H1 (cell line): ENCODE measurements around the gene SPR. TPM values are rescaled to one million over a fixed set of nuclear protein-coding genes. Genes with fewer than 3 reads are reported as not detected.

Experiments used
- CTCF ChIP-seq, 3 experiments: IDR thresholded peaks; 1 replicate in 2 of 3; 2 replicates in 1 of 3; pipeline versions ENCODE4 v1.5.1 to v1.6.1; 2011; ENCODE audit warnings: low read length in 3 of 3, mild to moderate bottlenecking in 3 of 3, inconsistent platforms in 2 of 3, low read depth in 1 of 3, moderate library complexity in 1 of 3; ENCODE audit not compliant: insufficient read depth in 1 of 3; ENCODE audit errors: control extremely low read depth in 1 of 3
- EP300 ChIP-seq, 2 experiments: IDR thresholded peaks; 1 replicate in 1 of 2; 2 replicates in 1 of 2; pipeline ENCODE4 v1.6.1; 2011 to 2012; ENCODE audit warnings: low read depth in 2 of 2, low read length in 2 of 2, mild to moderate bottlenecking in 2 of 2, borderline replicate concordance in 1 of 2, inconsistent platforms in 1 of 2, moderate library complexity in 1 of 2
- EZH2 ChIP-seq: fragments of 200-600 bp; sonication (generic); IDR thresholded peaks from 2 replicates; pipeline ENCODE4 v1.7.1; 2012; ENCODE audit warnings: low read depth, mild to moderate bottlenecking, moderate library complexity, low read length, inconsistent platforms; ENCODE audit not compliant: severe bottlenecking
- FOSL1 ChIP-seq: IDR thresholded peaks from 2 replicates; pipeline ENCODE4 v1.6.1; 2011; ENCODE audit warnings: mild to moderate bottlenecking, low read depth, low read length, moderate library complexity; ENCODE audit not compliant: insufficient read depth
- HDAC2 ChIP-seq, 2 experiments: fragments of 300-600 bp in 1 of 2; sonication (generic) in 1 of 2; IDR thresholded peaks; 2 replicates each; pipeline ENCODE4 v1.6.1; 2011 to 2012; ENCODE audit warnings: low read depth in 2 of 2, low read length in 2 of 2, mild to moderate bottlenecking in 2 of 2, moderate library complexity in 2 of 2, borderline replicate concordance in 1 of 2, inconsistent platforms in 1 of 2
- POLR2A ChIP-seq, 2 experiments: IDR thresholded peaks; 1 replicate in 1 of 2; 2 replicates in 1 of 2; pipeline ENCODE4 v1.6.1; 2011; ENCODE audit warnings: low read depth in 2 of 2, low read length in 2 of 2, mild to moderate bottlenecking in 2 of 2; ENCODE audit errors: control extremely low read depth in 1 of 2
- RBBP5 ChIP-seq: IDR thresholded peaks from 2 replicates; pipeline ENCODE4 v1.7.1; 2012; ENCODE audit warnings: low read depth, mild to moderate bottlenecking, inconsistent platforms, low read length, moderate library complexity, borderline replicate concordance
- SAP30 ChIP-seq: fragments of 300-600 bp; sonication (generic); IDR thresholded peaks from 2 replicates; pipeline ENCODE4 v1.7.1; 2012; ENCODE audit warnings: low read length, moderate library complexity, mild to moderate bottlenecking, inconsistent platforms; ENCODE audit not compliant: insufficient read depth, insufficient replicate concordance
- SIX5 ChIP-seq: IDR thresholded peaks from 2 replicates; pipeline ENCODE4 v1.6.1; 2011; ENCODE audit warnings: mild to moderate bottlenecking, low read depth, low read length
- SP2 ChIP-seq: IDR thresholded peaks from 2 replicates; pipeline ENCODE4 v1.6.1; 2012; ENCODE audit warnings: mild to moderate bottlenecking, low read length, inconsistent platforms
- SP4 ChIP-seq: IDR thresholded peaks from 2 replicates; pipeline ENCODE4 v1.6.1; 2012; ENCODE audit warnings: low read length, inconsistent platforms
- SUZ12 ChIP-seq: fragments of 200-600 bp; sonication (generic); IDR thresholded peaks from 2 replicates; pipeline ENCODE4 v1.6.1; 2012; ENCODE audit warnings: mild to moderate bottlenecking, inconsistent platforms, low read length, moderate library complexity, mixed read lengths
- TAF7 ChIP-seq: optimal IDR thresholded peaks from 2 replicates; pipeline ENCODE3; 2011; ENCODE audit warnings: low read depth, mild to moderate bottlenecking, inconsistent platforms, low read length, moderate library complexity, borderline replicate concordance
- TCF12 ChIP-seq: IDR thresholded peaks from 2 replicates; pipeline ENCODE4 v1.6.1; 2011; ENCODE audit warnings: low read depth, mild to moderate bottlenecking, low read length
- USF2 ChIP-seq: IDR thresholded peaks from 2 replicates; pipeline ENCODE4 v1.6.1; 2011; ENCODE audit warnings: low read length, improper control_type of control experiment
- YY1 ChIP-seq: IDR thresholded peaks from 2 replicates; pipeline ENCODE4 v1.6.1; 2011; ENCODE audit warnings: low read depth, mild to moderate bottlenecking, low read length
- polyA plus RNA-seq, 7 experiments: library from polyadenylated mRNA; depleted of rRNA in 3 of 7; stranded (reverse) in 5 of 7; unstranded in 2 of 7; fragments of >200 nt in 5 of 7; fragments of 200-250 nt in 2 of 7; gene quantifications; 1 replicate in 5 of 7; 2 replicates in 1 of 7; 4 replicates in 1 of 7; pipeline versions ENCODE4 v1.2.1 to v1.2.3, GENCODE V29; 2011 to 2013; ENCODE audit warnings: missing spikeins in 2 of 7, mixed read lengths in 2 of 7
- total RNA-seq: library from RNA; stranded (reverse); fragmentation: NEBNext Ultra II Directional; extraction: Animal tissue kit (Norgen Biotek cat#: 25700); gene quantifications from 2 replicates; pipeline ENCODE4 v1.2.1, GENCODE V29; 2021

SPR gene
- total and polyA plus RNA-seq, 2 of the 8 experiments (the other 6 are each of a cell fraction or from before 2014, with no cell fraction given): 4.5 to 11.5 TPM

- no peak for TF ChIP-seq SIX5
- no peak for TF ChIP-seq TCF12
- TF ChIP-seq YY1: peak; percentile 58; the same call in 1 of the 2 replicates
- TF ChIP-seq EZH2: peak; percentile 40
- no peak for TF ChIP-seq SP2
- TF ChIP-seq TAF7: no peak
- TF ChIP-seq HDAC2 (IDR thresholded peaks at IDR 0.05; ENCODE audit: borderline replicate concordance in 1 of 2, low read depth in 2 of 2, low read length in 2 of 2): no peak
- no peak for TF ChIP-seq RBBP5
- TF ChIP-seq SUZ12: no peak
- TF ChIP-seq SAP30: no peak
- no peak for TF ChIP-seq EP300 (IDR thresholded peaks at IDR 0.05; ENCODE audit: borderline replicate concordance in 1 of 2, low read depth in 2 of 2, low read length in 2 of 2)
- peak in 2 of 3 experiments; percentile 77 to 79; a peak in 3 of 4 replicates for TF ChIP-seq CTCF (IDR thresholded peaks at IDR 0.05; ENCODE audit: control extremely low read depth in 1 of 3, insufficient read depth in 1 of 3, low read depth in 1 of 3, low read length in 3 of 3)
- no peak for TF ChIP-seq USF2
- no peak for TF ChIP-seq POLR2A (IDR thresholded peaks at IDR 0.05; ENCODE audit: control extremely low read depth in 1 of 2, low read depth in 2 of 2, low read length in 2 of 2)
- TF ChIP-seq FOSL1: no peak
- TF ChIP-seq SP4: no peak
- TF ChIP-seq, all 59 proteins: peak for 5
Observed at GRCh38 chr2:72934683-72935610, 47.7 kb downstream of the SPR start (continued).
